Stimulated activated CD8-positive, alpha-beta memory T cell treated with anti-CD3 and anti-CD28 coated beads, Interleukin-15, amount 100 ng/mL, for 4 hours (primary cell): ENCODE data around the gene IFITM2.
"Not testable (repeated sequence)": the region's sequence is repeated elsewhere in the genome, so short reads cannot be mapped to it uniquely, and the experiment has no call there.

ENCODE experiments used
- DNase-seq, 2 donors: peaks; one replicate each; pipeline ENCODE4 v3.0.0-alpha.2; 2020; ENCODE audit warnings: low read depth in 2 of 2

Gene IFITM2

DNA sequence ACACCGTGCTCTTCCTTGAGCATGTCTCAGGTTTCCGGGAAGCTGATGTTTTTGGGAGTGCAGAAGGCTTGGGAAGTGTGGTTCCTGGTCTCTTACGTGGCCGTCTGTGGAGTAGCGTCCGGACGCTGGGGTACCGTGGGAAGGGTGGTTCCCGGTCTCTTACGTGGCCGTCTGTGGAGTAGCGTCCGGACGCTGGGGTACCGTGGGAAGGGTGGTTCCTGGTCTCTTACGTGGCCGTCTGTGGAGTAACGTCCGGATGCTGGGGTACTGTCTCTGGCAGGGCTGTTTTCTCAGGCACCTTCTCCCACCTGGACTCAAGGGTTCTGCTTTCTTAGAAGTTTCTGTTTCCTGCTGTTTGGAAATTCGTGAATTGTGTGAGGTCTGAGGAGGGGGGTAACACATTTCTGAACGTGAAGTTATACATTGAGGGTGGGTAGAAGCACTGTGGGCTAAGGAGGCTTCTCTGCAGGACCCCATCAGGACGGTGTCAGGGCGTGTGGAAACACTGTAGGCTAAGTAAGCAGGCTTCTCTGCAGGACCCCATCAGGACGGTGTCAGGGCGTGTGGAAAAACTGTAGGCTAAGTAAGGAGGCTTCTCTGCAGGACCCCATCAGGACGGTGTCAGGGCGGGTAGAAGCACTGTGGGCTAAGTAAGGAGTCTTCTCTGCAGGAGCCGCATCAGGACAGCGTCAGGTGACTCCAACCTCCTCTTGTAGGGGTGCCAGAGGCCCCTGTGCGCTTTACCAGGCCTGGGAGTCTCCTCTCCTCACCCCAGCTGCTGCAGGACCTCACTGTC lies 18.4 kb downstream of the IFITM2 start:
- DNase-seq = no peak

DNA sequence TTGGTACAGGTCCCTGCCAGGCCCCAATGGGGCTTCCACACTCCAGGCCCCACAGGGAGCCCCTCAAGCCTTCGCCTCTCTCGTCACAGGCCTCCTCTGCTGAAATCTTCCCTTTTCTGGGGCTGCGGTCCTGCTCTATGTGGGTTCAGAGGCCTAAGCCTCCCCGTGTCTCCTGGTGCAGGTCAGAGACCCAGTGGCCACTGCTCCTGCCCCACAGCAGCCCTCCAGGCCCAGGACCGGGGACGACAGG lies 18.9 kb downstream of the IFITM2 start:
- no peak for DNase-seq

DNA sequence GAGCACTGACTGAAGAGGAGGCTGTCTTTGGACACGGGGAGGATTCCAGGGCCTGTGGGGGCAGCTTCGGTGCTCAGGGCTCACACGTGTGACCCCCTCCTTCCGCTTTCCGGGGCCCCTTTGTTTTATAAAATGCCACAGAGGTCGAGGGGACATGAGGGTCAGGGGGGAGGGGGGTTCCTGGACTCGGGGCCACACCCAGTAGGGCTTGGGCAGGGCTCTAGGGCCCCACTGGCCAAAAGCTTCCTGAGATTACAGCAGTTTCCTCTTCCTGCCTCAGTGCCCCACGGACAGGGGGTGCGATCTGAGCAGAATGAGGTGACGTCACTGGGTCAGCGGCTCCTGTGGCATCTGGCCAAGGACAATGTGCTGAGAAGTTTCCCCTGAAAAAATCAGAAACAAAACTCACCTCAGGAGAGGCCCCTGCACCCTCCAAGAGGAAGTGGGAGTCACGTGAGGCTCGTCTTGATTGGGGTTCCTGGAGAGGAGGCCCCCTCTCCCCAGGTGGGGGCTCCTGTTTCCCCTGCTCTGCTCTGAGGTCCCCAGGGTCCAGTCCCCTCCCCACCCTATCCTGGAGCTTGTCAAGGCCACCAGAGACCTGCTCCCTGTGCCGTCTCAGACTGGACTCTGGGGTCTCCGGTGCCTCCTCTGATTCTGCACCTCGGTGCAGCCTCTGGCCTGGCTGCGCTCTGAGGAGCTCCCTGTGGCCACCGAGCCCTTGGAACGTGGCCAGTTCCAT lies 19.4 kb downstream of the IFITM2 start:
- no peak for DNase-seq

DNA sequence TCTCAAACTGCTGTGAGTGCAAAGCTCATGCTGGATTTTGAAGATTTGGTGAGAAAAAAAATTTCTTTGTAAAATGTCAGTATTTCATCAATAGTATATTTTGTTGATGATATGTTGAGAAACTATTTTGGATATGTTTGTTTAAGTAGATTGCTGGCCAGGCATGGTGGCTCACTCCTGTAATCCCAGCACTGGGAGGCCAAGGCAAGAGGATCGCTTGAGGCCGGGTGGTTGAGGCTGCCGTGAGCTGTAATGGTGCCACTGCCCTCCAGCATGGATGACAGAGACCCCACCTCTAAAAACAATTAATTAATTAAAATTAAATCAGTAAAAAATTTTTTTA lies 19.9 kb downstream of the IFITM2 start:
- DNase-seq = no peak

DNA sequence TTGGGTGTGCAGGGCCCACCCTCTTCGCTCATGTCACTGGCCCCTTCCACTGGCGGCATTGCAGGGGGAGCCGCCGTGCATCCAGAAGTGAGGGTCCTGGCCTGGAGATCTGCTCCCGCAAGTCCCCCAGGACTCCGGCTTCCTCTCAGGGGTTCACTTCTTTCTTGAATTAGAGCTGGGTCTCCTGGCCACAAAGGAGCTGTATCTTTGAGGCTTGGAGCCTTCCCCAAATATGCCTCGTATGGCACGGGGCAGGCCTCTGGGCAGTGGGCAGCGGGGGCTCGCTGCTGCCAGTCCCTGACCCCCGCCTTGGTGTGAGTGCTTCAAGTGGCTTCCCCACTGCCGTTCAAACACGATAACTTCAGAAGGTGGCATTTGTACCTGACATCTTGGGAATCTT lies 20.4 kb downstream of the IFITM2 start:
- no peak for DNase-seq

DNA sequence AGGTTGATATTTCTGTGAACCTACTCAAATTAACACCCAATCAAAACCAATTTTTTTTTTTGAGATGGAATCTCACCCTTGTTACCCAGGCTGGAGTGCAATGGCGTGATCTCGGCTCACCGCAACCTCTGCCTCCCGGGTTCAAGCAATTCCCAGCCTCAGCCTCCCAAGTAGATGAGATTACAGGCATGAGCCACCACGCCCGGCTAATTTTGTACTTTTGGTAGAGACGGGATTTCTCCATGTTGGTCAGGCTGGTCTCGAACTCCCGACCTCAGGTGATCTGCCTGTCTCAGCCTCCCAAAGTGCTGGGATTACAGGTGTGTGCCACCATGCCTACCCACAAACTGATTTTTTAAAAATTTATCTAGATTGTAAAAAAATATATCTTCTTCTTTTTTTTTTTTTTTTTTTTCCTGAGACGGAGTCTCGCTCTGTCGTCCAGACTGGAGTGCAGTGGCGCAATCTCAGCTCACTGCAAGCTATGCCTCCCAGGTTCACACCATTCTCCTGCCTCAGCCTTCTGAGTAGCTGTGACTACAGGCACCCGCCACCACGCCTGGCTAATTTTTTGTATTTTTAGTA lies 21.0 kb downstream of the IFITM2 start:
- DNase-seq = not testable (repeated sequence)

DNA sequence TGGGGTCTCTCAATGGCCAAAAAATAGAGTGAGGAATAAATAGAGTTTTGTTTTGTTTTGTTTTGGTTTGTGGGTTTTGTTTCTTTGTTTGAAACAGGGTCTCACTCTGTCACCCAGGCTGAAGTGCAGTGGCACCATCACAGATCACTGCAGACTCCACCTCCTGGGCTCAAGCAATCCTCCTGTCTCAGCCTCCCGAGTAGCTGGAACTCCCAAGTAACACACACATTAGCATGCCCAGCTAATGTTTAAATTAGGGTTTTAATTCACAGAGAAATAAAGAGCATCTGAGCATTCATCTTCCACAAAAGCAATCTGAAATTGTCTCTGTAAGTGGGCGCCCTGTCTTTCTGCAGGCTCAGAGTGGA lies 22.3 kb downstream of the IFITM2 start:
- no peak for DNase-seq

DNA sequence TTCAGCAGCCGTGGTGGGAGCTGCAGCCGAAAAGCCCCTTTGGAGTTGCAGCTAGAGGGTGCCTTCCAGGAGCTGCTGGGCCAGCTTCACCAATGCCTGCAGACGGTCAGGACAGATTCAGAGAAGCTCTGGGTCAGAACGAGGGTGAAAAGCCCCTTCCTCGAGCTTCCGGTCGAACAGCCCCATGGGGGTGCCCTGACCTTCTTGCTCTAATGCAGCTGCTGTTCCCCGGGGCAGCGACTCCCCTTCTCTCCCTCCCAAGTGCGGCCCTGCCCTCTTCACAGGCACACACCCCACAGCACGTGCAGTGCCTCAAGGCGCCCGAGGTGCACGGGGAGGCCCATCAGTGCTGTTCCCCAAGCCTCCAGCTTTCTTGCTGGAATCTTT lies 22.7 kb downstream of the IFITM2 start:
- DNase-seq = no peak

DNA sequence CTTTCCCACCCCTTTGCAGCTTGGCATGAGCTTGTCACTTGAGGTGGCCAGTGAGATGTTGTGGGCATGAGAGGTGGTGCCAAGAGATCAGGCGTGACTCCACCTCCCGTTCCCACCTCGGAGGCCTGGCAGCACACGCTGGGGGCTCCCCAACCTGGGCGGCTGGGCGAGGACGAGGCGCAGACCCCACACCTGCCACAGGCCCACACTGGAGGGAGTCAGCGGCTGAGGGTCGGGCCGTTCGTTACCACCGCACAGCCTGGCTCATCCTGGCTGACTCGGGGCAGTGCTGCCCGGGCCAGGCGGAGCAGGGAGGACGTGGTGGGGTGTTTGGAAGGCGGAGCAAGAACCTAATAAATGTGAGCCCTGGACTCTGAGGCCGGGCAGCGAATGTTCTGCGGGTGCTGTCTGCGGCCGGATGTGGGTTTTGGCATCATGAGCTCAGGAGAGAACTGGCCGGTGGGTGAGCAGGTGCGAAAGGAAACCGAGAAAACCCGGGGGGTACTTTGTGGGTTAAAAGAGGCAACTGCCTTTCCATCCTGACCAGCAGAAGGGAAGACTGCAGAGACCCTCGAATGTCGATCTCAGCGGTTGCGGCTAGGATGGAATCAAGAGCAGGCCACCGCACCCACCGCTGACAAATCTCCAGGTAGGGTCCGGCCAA lies 23.2 kb downstream of the IFITM2 start:
- no peak for DNase-seq

DNA sequence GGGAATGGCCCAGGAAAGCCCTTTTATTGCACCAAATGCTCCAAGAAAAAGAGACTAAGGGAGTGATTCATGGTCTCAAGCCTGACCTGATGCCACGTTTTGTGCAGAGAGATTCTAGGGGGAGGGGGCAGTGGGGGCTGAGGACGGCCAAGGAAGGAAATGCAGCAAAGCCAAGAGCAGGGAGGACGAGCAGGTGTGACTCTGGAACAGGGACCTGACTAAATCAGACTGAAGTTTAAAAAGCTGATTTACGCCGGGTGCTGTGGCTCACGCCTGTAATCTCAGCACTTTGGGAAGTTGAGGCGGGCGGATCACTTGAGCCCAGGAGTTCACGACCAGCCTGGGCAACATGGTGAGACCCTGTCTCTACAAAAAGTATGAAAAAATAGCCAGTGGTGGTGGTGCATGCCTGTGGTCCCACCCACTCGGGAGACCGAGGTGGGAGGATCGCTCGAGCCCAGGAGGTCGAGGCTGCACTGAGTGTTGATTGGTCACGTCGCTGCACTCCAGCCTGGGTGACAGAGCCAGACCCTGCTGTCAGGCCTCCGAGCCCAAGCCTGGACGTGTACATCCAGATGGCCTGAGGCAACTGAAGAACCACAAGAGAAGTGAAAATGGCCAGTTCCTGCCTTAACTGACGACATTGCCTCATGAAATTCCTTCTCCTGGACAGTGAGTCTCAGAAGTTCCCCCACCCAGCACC lies 23.9 kb downstream of the IFITM2 start:
- no peak for DNase-seq

DNA sequence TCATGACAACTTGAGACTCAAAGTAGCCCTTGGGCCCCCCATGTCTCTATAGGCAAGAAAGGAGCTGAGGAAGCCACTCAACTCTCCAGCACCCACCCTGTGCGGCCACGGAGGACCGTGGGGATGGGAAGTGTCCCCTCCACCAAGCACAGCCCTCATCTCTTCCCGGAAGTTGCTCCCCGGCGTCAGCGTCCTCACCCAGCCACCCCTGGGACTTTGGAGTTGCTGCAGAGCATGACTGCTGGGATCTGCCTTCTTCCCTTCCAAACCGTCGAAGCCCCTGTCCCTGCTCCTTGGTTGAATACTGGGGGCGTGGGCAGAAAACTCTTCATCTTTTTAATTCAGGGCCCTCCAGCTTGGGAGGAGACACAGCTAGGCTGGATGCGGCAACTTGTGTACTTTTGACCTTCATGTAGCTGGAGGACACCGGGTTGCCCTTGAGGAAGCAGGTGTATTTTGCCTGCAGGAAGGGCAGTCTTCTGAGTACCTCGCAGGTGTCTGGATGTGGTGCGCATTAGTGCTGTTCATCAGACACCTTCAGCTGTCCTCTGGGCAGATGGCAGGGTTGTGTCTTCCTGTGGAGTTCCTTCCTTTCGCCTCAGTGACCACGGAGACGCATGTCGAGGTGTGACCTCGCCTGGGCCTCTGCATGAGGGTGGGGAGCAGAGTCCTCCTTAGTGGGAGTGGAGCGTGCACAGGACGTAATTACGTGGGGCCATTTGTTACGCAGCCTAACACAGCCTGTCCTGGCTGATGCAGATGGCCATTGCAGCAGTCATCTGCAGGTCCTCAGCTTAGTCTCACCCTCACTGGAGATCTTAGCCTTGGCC lies 25.2 kb downstream of the IFITM2 start:
- DNase-seq = no peak

DNA sequence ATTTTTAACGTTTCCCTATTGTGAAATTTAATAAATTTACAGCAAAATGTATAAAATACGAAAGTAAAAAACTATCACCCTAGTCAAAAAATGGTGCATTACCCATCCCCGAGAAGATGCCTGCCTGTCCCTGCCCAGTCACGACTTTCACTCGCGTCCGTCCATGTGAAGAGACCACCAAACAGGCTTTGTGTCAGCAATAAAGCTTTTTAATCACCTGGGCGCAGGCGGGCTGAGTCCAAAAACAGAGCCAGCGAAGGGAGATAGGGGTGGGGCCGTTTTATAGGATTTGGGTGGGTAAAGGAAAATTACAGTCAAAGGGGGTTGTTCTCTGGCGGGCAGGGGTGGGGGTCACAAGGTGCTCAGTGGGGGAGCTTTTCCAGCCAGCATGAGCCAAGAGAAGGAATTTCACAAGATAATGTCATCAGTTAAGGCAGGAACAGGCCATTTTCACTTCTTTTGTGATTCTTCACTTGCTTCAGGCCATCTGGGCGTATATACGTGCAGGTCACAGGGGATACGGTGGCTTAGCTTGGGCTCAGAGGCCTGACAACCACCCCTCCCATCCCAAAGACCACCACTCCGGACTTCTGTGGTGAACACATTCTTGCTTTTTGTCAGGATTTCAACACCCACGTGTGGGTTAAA lies 26.1 kb downstream of the IFITM2 start:
- not testable (repeated sequence) for DNase-seq

DNA sequence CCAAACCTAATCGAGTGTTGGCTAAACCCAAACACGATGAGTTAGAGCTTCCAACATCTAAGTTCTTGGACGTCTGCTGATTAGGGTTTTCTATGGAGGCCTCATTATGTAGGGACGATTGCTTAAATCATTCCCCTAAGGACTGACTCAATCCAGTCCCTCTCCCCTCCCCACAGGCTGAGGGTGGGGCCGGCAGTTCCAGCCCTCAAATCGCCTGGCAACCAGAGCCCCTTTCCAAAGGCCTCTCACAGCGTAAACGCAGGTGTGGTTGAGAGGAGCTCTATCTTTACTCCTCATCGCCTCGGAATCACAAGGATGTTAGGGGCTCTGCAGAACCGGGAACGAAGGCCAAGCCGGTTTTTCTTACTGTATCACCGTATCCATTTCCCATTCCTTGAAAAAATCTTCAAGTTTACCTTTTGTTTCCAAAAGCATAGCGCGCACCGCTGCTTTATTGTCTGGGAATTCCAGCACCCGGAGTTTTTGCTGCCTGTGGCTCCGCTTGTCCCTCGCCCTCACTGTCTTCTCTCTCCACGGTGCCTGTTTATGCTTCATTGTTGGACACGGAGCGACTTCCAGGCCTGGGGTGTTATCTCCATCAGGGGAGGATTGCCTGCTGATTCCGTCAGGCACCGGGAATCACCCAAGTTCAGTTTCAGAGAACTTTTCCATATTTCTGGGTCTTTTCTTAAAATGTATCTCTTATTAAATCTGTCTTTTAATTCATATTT lies 26.8 kb downstream of the IFITM2 start:
- no peak for DNase-seq

DNA sequence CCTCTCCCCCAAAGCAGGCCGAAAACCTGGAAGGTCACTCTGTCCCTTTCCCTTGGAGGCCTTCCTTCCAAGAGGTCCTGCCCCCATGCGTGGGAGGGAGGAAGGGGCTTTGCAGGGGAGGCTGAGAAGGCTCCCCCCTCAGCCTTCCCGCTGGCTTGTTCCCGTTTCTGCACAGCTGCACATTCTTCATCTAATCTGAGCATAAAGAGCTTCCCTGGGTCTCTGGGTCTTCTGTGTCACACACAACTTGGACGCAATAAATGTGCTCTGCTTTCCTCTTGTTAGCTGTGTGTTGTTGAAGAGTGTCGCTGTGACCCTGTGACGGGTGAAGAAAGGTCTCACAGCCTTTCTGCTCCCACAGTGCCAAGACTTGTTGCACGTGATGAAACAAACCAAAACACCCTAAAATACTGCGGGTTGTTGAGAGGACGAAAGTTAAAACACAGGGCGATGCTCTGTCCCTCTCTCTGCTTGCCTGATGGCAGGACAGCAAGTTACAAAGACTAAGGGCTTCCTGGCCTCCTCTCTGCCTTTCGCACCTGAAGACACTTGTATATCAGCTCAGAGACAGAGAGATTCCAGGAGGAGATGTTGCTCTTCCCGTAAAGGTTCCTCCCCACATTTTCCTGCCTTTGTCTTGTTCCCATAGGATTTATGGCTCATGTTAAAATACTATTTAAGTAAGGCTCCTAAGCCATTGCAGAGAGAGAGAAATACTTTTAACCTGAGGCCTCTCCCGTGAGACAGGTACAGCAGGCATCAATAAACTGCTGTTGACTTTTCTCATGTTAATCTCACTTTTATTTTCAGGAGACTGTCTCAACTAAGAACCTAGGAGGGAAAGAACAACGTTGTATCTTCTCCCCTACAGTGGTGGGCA lies 28.4 kb downstream of the IFITM2 start:
- no peak for DNase-seq

DNA sequence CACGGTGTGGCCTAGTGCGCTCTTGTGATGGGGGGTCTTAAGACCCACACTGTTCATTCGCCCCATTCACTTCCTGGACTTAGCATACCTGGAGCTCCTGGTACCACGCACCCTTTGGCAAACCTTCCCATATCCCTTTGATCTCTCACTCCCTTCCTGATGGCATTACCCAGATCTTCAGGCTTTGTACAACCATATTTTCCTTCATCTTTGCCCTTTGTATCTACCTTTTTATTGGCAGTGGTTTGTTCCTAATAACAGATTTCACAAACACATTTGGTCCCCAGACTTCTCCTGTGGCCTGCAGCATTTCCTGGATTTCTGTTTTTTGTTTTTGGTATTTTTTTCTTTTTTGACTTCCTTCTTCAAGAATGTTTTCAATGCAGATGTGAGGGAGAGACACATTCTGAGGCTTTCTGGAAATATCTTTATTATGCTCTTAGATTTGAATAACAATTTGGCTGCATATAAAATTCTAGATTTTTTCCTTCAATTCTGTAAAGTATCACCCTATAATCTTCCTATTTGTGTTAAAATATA lies 29.1 kb downstream of the IFITM2 start:
- no peak for DNase-seq

DNA sequence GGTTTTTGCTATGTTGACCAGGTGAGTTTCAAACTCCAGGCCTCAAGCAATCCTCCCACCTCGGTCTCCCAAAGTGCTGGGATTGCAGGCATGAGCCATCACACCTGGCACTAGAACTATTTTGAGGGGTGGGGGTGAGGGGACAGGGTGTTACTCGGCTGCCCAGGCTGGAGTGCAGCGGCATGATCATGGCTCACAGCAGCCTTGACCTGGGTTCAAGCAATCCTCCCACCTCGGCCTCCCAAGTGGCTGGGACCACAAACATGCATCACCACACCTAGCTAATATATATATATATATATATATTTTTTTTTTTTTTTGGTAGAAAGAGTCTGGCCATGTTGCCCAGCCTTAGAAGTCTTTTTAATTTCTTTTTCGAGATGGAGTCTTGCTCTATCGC lies 30.1 kb downstream of the IFITM2 start:
- DNase-seq = no peak

DNA sequence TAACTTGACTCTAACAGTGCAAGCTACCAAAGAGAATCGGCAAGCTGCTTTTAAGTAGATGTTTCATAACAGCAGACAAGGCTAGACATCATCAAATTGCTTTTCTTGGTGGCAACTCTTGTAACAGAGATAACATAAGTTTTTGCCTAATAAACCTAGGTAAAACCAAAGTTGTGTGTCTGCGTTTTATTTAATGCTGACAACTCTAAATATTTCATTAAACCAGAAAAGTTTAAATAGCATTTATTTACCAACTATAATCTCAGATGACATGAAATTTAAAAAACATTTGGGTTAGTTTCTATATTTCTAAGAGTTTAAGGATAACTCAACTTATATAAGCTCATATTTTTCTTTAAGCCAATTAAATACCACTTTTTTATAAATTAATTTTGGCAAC lies 32.3 kb downstream of the IFITM2 start:
- DNase-seq = no peak

DNA sequence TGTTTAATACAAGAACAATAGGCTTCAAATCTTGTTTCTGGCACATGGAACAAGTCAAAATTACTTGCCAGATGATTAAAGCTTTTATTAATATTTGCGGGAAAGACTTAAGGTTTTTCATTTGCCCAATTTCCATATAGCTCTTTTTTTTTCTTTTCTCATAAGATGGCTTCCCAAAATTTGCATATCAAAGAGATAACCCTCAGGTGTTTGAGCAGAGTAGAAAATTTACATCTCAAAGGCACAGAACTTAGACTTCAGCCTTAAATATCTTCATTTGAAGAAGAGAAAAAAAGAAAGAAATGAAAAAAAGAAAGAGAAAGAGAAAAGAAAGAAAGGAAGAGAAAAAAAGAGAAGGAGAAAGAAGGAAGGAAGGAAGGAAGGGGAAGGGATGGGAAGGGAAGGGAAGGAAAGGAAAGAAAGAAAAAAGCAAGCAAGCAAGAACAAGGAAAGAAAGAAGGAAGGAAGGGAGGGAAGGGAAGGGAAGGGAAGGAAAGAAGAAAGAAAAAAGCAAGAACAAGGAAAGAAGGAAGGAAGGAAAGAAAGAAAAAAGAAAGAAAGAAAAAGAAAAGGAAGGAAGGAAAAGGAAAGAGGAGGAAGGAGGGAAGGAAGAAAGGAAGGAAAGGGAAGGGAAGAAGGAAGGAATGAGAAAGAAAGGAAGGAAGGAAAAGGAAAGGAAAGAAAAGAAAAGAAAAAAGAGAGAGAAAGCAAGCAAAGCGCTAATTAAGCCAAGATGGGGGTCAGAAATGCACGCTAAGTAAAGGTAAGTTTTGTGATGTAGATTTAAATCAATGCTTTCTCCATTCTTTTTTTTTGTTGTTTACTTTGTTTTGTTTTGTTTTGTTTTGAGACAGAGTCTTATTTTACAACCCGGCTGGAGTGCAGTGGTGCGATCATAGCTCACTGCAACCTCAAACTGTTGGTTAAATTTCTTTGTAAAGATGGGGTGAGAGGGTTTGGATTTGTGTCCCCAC lies 33.2 kb downstream of the IFITM2 start:
- no peak for DNase-seq
